ENCODE data around the gene SEM1. TPM values are rescaled to one million over a fixed set of nuclear protein-coding genes. Genes with fewer than 3 reads are reported as not detected.

SEM1 gene
- total RNA-seq, 4 donors from 2014 or later = 15.2 to 39.2 (median 37.5) TPM

GRCh38 chr7:96686305-96686704 lies 23.3 kb downstream of the SEM1 start:
- Histone ChIP-seq H3K9me3 (peaks cover 0 to 9% (median 0%) of the 10 kb centered on the region in 3 donors), H3K4me1 (peaks cover 0 to 5% (median 0%) of the 10 kb centered on the region in 3 donors), H3K27me3 (no peaks in the 10 kb centered on the region), H3K27ac (no peak overlapping the region), H3K4me3 (no peak overlapping the region), H3K36me3 (peaks cover 0 to 42% of the 10 kb centered on the region in 2 donors)
- no peak for ATAC-seq
- no peak for TF ChIP-seq POLR2AphosphoS5 (IDR thresholded peaks at IDR 0.05)
- TF ChIP-seq CTCF (IDR thresholded peaks at IDR 0.05) = no peak
- TF ChIP-seq POLR2A (IDR thresholded peaks at IDR 0.05) = no peak
- no peak for TF ChIP-seq EP300 (IDR thresholded peaks at IDR 0.05)

- Histone ChIP-seq H3K4me1 (peaks cover 0 to 4% (median 0%) of the 10 kb centered on the region in 3 donors), H3K9me3 (peaks cover 0 to 9% (median 0%) of the 10 kb centered on the region in 3 donors), H3K4me3 (no peak overlapping the region), H3K36me3 (peaks cover 0 to 37% of the 10 kb centered on the region in 2 donors), H3K27ac (no peak overlapping the region), H3K27me3 (no peaks in the 10 kb centered on the region)
- TF ChIP-seq POLR2AphosphoS5 (IDR thresholded peaks at IDR 0.05) (no peak), POLR2A (IDR thresholded peaks at IDR 0.05) (no peak), CTCF (IDR thresholded peaks at IDR 0.05) (no peak), EP300 (IDR thresholded peaks at IDR 0.05) (no peak)
- ATAC-seq = no peak
- WGBS, 2 donors (ENCODE audit: low coverage in 1 of 2) = 90 to 100% methylated on average over 1 of the region's 1 CpG
Measured at GRCh38 chr7:96685755-96686154, 23.9 kb downstream of the SEM1 start.

GRCh38 chr7:96685353-96685752 lies 24.3 kb downstream of the SEM1 start:
- 70 to 72% methylated on average over 3 of the region's 3 CpGs for WGBS, 2 donors (ENCODE audit: low coverage in 1 of 2)
- Histone ChIP-seq H3K36me3 (peaks cover 0 to 35% of the 10 kb centered on the region in 2 donors), H3K9me3 (peaks cover 0 to 9% (median 0%) of the 10 kb centered on the region in 3 donors), H3K27ac (no peak overlapping the region), H3K4me3 (no peak overlapping the region), H3K4me1 (no peaks in the 10 kb centered on the region), H3K27me3 (no peaks in the 10 kb centered on the region)
- ATAC-seq = no peak
- TF ChIP-seq POLR2AphosphoS5 (IDR thresholded peaks at IDR 0.05) (no peak), POLR2A (IDR thresholded peaks at IDR 0.05) (no peak), EP300 (IDR thresholded peaks at IDR 0.05) (no peak), CTCF (IDR thresholded peaks at IDR 0.05) (no peak)

GRCh38 chr7:96679886-96680285 lies 29.8 kb downstream of the SEM1 start:
- Histone ChIP-seq H3K27me3 (no peaks in the 10 kb centered on the region), H3K4me1 (no peaks in the 10 kb centered on the region), H3K36me3 (peaks cover 0 to 18% of the 10 kb centered on the region in 2 donors), H3K9me3 (peaks cover 0 to 9% (median 0%) of the 10 kb centered on the region in 3 donors), H3K27ac (no peak overlapping the region), H3K4me3 (no peak overlapping the region)
- WGBS, 2 donors (ENCODE audit: low coverage in 1 of 2) = 80 to 82% methylated on average over 4 of the region's 4 CpGs
- TF ChIP-seq POLR2A (IDR thresholded peaks at IDR 0.05) (no peak), POLR2AphosphoS5 (IDR thresholded peaks at IDR 0.05) (no peak), CTCF (IDR thresholded peaks at IDR 0.05) (no peak), EP300 (IDR thresholded peaks at IDR 0.05) (no peak)
- ATAC-seq = no peak

- no peaks in the 10 kb centered on the region for H3K4me1 ChIP-seq
- no peak for ATAC-seq
- H3K9me3 ChIP-seq = peaks cover 0 to 6% (median 0%) of the 10 kb centered on the region in 3 donors
- no peak overlapping the region for H3K27ac ChIP-seq
- TF ChIP-seq POLR2AphosphoS5 (IDR thresholded peaks at IDR 0.05) = no peak
- no peak for TF ChIP-seq EP300 (IDR thresholded peaks at IDR 0.05)
- TF ChIP-seq CTCF (IDR thresholded peaks at IDR 0.05) = no peak
- TF ChIP-seq POLR2A (IDR thresholded peaks at IDR 0.05) = no peak
- H3K36me3 ChIP-seq = peaks cover 0 to 24% of the 10 kb centered on the region in 2 donors
- H3K27me3 ChIP-seq = no peaks in the 10 kb centered on the region
- WGBS, 2 donors (ENCODE audit: low coverage in 1 of 2) = 58 to 79% methylated on average over 4 of the region's 5 CpGs
- no peak overlapping the region for H3K4me3 ChIP-seq
Measured at GRCh38 chr7:96676919-96677318, 32.7 kb downstream of the SEM1 start.

Measured in gastroesophageal sphincter (tissue), 4 donors.